NT2/D1 (cell line): ENCODE results near the gene CNTLN.

Source experiments
- SUZ12 ChIP-seq: IDR thresholded peaks from 2 replicates; pipeline ENCODE4 v1.6.1; 2011; ENCODE audit not compliant: insufficient read length, insufficient read depth; ENCODE audit errors: extremely low read depth
- YY1 ChIP-seq: IDR thresholded peaks from 2 replicates; pipeline ENCODE4 v1.6.1; 2011; ENCODE audit not compliant: insufficient read length, insufficient read depth
- ZNF274 ChIP-seq: IDR thresholded peaks from 2 replicates; pipeline ENCODE4 v1.6.1; 2011; ENCODE audit warnings: mild to moderate bottlenecking, low read depth, low read length

- TF ChIP-seq YY1, result no peak
- TF ChIP-seq SUZ12, result no peak
- TF ChIP-seq ZNF274, result no peak
Measured at GRCh38 chr9:17148324-17148723, 13.5 kb downstream of the CNTLN start.
